Ishikawa (cell line): ENCODE data around the gene LSM3.

Experiments
- CEBPB ChIP-seq: IDR thresholded peaks from 2 replicates; pipeline ENCODE4 v1.6.1; 2012
- CREB1 ChIP-seq: IDR thresholded peaks from 2 replicates; pipeline ENCODE4 v1.6.1; 2012; ENCODE audit warnings: low read depth
- EGR1 ChIP-seq: IDR thresholded peaks from 2 replicates; pipeline ENCODE4 v1.6.1; 2012
- EP300 ChIP-seq: IDR thresholded peaks from 2 replicates; pipeline ENCODE4 v1.6.1; 2012; ENCODE audit warnings: borderline replicate concordance
- FOXM1 ChIP-seq: IDR thresholded peaks from 2 replicates; pipeline ENCODE4 v1.6.1; 2012; ENCODE audit warnings: low read depth, borderline replicate concordance
- MAX ChIP-seq: IDR thresholded peaks from 2 replicates; pipeline ENCODE4 v1.6.1; 2012
- NFIC ChIP-seq: IDR thresholded peaks from 2 replicates; pipeline ENCODE4 v1.6.1; 2012
- RAD21 ChIP-seq: IDR thresholded peaks from 2 replicates; pipeline ENCODE4 v1.6.1; 2012; ENCODE audit warnings: low read depth
- REST ChIP-seq: IDR thresholded peaks from 2 replicates; pipeline ENCODE4 v1.6.1; 2012; ENCODE audit warnings: low read depth, mild to moderate bottlenecking
- YY1 ChIP-seq: IDR thresholded peaks from 2 replicates; pipeline ENCODE4 v1.6.1; 2012; ENCODE audit warnings: low read depth

GRCh38 chr3:14206548-14207177 lies 28.0 kb downstream of the LSM3 start:
- TF ChIP-seq EGR1 (no peak), RAD21 (no peak), MAX (no peak), CEBPB (no peak), EP300 (no peak), YY1 (no peak), FOXM1 (no peak), NFIC (no peak), REST (no peak), CREB1 (no peak)
